IMR-90 (cell line): ENCODE results near the gene BRD1. TPM values are rescaled to one million over a fixed set of nuclear protein-coding genes. Genes with fewer than 3 reads are reported as not detected.

Experiments used
- ATAC-seq: fragments of 200-7000 bp; cut with Tn5 transposase; 2 replicates; pipeline ENCODE4 v1.9.1; 2020; ENCODE audit warnings: low read depth, mild to moderate bottlenecking, moderate library complexity
- BruUV-seq: library from RNA; stranded (reverse); fragments of 400-500 nt; replicated peaks from 2 replicates; lab custom pipeline; 2021; lab: Mats Ljungman, UMichigan
- CTCF ChIA-PET: fragments of 300-600 bp; formaldehyde crosslinking; extraction: SDS; loops from one replicate; lab custom pipeline; 2021; ENCODE audit warnings: antibody characterized with exemption; lab: Yijun Ruan, JAX
- POLR2A ChIA-PET: fragments of 300-600 bp; sonication (Branson Sonifier 250); formaldehyde crosslinking; loops from one replicate; lab custom pipeline; 2022; ENCODE audit warnings: antibody characterized with exemption; ENCODE audit not compliant: unreplicated experiment; lab: Charles Lee
- DNase-seq: peaks from one replicate; pipeline ENCODE4 v3.0.0; 2013
- H2AFZ ChIP-seq: replicated peaks from 2 replicates; pipeline ENCODE3; 2013; ENCODE audit warnings: low read length, mild to moderate bottlenecking; ENCODE audit not compliant: poor library complexity
- H2AK5ac ChIP-seq: 2 replicates; pipeline ENCODE4 v1.6.1; 2013; ENCODE audit warnings: low read depth, low read length, inconsistent platforms
- H2AK9ac ChIP-seq: replicated peaks from 2 replicates; pipeline ENCODE3; 2013; ENCODE audit warnings: mild to moderate bottlenecking, low read depth, low read length, moderate library complexity; ENCODE audit not compliant: poor library complexity
- H2BK120ac ChIP-seq: 2 replicates; pipeline ENCODE4 v1.6.1; 2013; ENCODE audit warnings: low read depth, low read length, inconsistent platforms
- H2BK15ac ChIP-seq: 3 replicates; pipeline ENCODE4 v1.6.1; 2013; ENCODE audit warnings: low read depth, low read length, inconsistent platforms
- H2BK20ac ChIP-seq: 2 replicates; pipeline ENCODE4 v1.6.1; 2013; ENCODE audit warnings: low read depth, mild to moderate bottlenecking, inconsistent platforms, low read length, moderate library complexity
- H2BK5ac ChIP-seq: 2 replicates; pipeline ENCODE4 v1.6.1; 2013; ENCODE audit warnings: mild to moderate bottlenecking, low read depth, low read length, inconsistent platforms; ENCODE audit not compliant: poor library complexity, severe bottlenecking
- H3K14ac ChIP-seq: replicated peaks from 2 replicates; pipeline ENCODE4 v1.6.1; 2013; ENCODE audit warnings: low read depth, low read length, inconsistent platforms
- H3K18ac ChIP-seq: 2 replicates; pipeline ENCODE4 v1.6.1; 2013; ENCODE audit warnings: low read depth, low read length, control low read depth
- H3K23ac ChIP-seq: 2 replicates; pipeline ENCODE4 v1.6.1; 2013; ENCODE audit warnings: low read depth, low read length, inconsistent platforms
- H3K27ac ChIP-seq: 2 replicates; pipeline ENCODE4 v1.5.1; 2013; ENCODE audit warnings: mild to moderate bottlenecking, control low read depth, low read length; ENCODE audit not compliant: insufficient read depth
- H3K27me3 ChIP-seq: 2 replicates; pipeline ENCODE4 v1.6.1; 2013; ENCODE audit warnings: low read length; ENCODE audit not compliant: control insufficient read depth, insufficient read depth
- H3K36me3 ChIP-seq: 2 replicates; pipeline ENCODE4 v1.6.1; 2013; ENCODE audit warnings: low read length, mixed read lengths; ENCODE audit not compliant: control insufficient read depth, insufficient read depth
- H3K4ac ChIP-seq: 2 replicates; pipeline ENCODE4 v1.6.1; 2013; ENCODE audit warnings: low read depth, low read length, inconsistent platforms
- H3K4me1 ChIP-seq: 2 replicates; pipeline ENCODE4 v1.6.1; 2013; ENCODE audit warnings: low read length, mixed read lengths; ENCODE audit not compliant: control insufficient read depth, insufficient read depth
- H3K4me2 ChIP-seq: 2 replicates; pipeline ENCODE4 v1.6.1; 2013; ENCODE audit warnings: low read depth, mild to moderate bottlenecking, control low read depth, low read length, moderate library complexity
- H3K4me3 ChIP-seq: 2 replicates; pipeline ENCODE4 v1.5.1; 2013; ENCODE audit warnings: low read depth, mild to moderate bottlenecking, control low read depth, low read length, moderate library complexity; ENCODE audit not compliant: insufficient read depth
- H3K56ac ChIP-seq: 2 replicates; pipeline ENCODE4 v1.6.1; 2013; ENCODE audit warnings: low read length, inconsistent platforms; ENCODE audit not compliant: insufficient read depth; ENCODE audit errors: extremely low read depth
- H3K79me1 ChIP-seq, 2 experiments: 2 replicates each; pipeline ENCODE4 v1.6.1; 2013; ENCODE audit warnings: low read length in 2 of 2, inconsistent platforms in 1 of 2, low read depth in 1 of 2
- H3K9ac ChIP-seq: 2 replicates; pipeline ENCODE4 v1.6.1; 2013; ENCODE audit warnings: low read depth, low read length, control low read depth
- H3K9me1 ChIP-seq: 2 replicates; pipeline ENCODE4 v1.6.1; 2013; ENCODE audit warnings: low read length, inconsistent platforms; ENCODE audit not compliant: insufficient read depth
- H3K9me3 ChIP-seq: 2 replicates; pipeline ENCODE4 v1.6.1; 2013; ENCODE audit warnings: low read length; ENCODE audit not compliant: control insufficient read depth, insufficient read depth
- H4K20me1 ChIP-seq: 2 replicates; pipeline ENCODE4 v1.6.1; 2013; ENCODE audit warnings: low read length, inconsistent platforms; ENCODE audit not compliant: insufficient read depth
- H4K5ac ChIP-seq: 2 replicates; pipeline ENCODE4 v1.6.1; 2013; ENCODE audit warnings: mild to moderate bottlenecking, low read depth, low read length, control low read depth
- H4K8ac ChIP-seq, 2 experiments: 2 replicates each; pipeline ENCODE4 v1.6.1; 2013; ENCODE audit warnings: low read depth in 2 of 2, low read length in 2 of 2, control low read depth in 1 of 2, inconsistent platforms in 1 of 2
- H4K91ac ChIP-seq: 2 replicates; pipeline ENCODE4 v1.6.1; 2013; ENCODE audit warnings: low read depth, low read length, inconsistent platforms; ENCODE audit not compliant: insufficient read depth
- CEBPB ChIP-seq: IDR thresholded peaks from 2 replicates; pipeline ENCODE4 v1.6.1; 2012; ENCODE audit warnings: low read depth, low read length, improper control_type of control experiment
- CHD1 ChIP-seq: IDR thresholded peaks from 2 replicates; pipeline ENCODE4 v1.6.1; 2012; ENCODE audit warnings: low read depth, low read length, improper control_type of control experiment
- FOS ChIP-seq: fragments of 150-350 bp; IDR thresholded peaks from 2 replicates; pipeline ENCODE4 v1.6.1; 2016; ENCODE audit warnings: low read depth, low read length
- MAFK ChIP-seq: IDR thresholded peaks from 2 replicates; pipeline ENCODE4 v1.6.1; 2012; ENCODE audit warnings: low read depth, low read length, improper control_type of control experiment
- MAZ ChIP-seq: IDR thresholded peaks from 2 replicates; pipeline ENCODE4 v1.6.1; 2012; ENCODE audit warnings: low read depth, mild to moderate bottlenecking, low read length, improper control_type of control experiment, moderate library complexity, borderline replicate concordance
- MXI1 ChIP-seq: IDR thresholded peaks from 2 replicates; pipeline ENCODE4 v1.6.1; 2012; ENCODE audit warnings: low read depth, mild to moderate bottlenecking, low read length, moderate library complexity, borderline replicate concordance
- NFE2L2 ChIP-seq: fragments of 150-350 bp; IDR thresholded peaks from 2 replicates; pipeline ENCODE4 v1.6.1; 2016; ENCODE audit warnings: low read depth, mild to moderate bottlenecking, low read length
- RAD21 ChIP-seq: IDR thresholded peaks from 2 replicates; pipeline ENCODE4 v1.6.1; 2012; ENCODE audit warnings: low read length, improper control_type of control experiment
- RFX5 ChIP-seq: IDR thresholded peaks from 2 replicates; pipeline ENCODE4 v1.8.0; 2012; ENCODE audit warnings: low read depth, mild to moderate bottlenecking, low read length, moderate library complexity
- USF2 ChIP-seq: fragments of 150-350 bp; IDR thresholded peaks from 2 replicates; pipeline ENCODE4 v1.6.1; 2017; ENCODE audit warnings: mild to moderate bottlenecking, antibody characterized with exemption, low read length, low read depth
- WGBS, 2 experiments: methylation state at CpG; one replicate each; pipeline versions ENCODE4 v1.1.5 to v1.1.7; 2013; ENCODE audit warnings: missing lambda C conversion rate in 2 of 2; ENCODE audit not compliant: insufficient read length in 1 of 2; ENCODE audit errors: extremely low coverage in 2 of 2; 5-methylcytosine and 5-hydroxymethylcytosine counted together
- dilution Hi-C: fragments of 300-500 bp; cut with HindIII; formaldehyde crosslinking; loops from one replicate; pipeline ENCODE4 v1.14.3; 2018; ENCODE audit warnings: low sequenced_read_pairs; ENCODE audit not compliant: unreplicated experiment
- in situ Hi-C: fragments of 300-500 bp; cut with MboI; formaldehyde crosslinking; loops from 3 replicates; pipeline ENCODE4 v1.14.3; 2019; ENCODE audit warnings: low sequenced_read_pairs, inconsistent platforms, mixed read lengths
- intact Hi-C: fragments of 100-400 bp; cut with micrococcal nuclease; formaldehyde crosslinking; loops from 2 replicates; pipeline ENCODE4 v1.10.0; 2022
- polyA plus RNA-seq, 3 experiments: library from polyadenylated mRNA; depleted of rRNA; stranded (reverse); fragments of >200 nt; gene quantifications; 2 replicates each; pipeline ENCODE4 v1.2.3, GENCODE V29; 2012; ENCODE audit warnings: low replicate concordance in 1 of 3
- total RNA-seq: library from RNA; depleted of rRNA; stranded (reverse); fragments of >200 nt; gene quantifications from 2 replicates; pipeline ENCODE4 v1.2.3, GENCODE V29; 2012

BRD1 gene
- total and polyA plus RNA-seq, 2 of the 4 experiments (the other 2 are of a cell fraction), result 10.0 to 10.6 TPM

- dilution Hi-C loops (no loop called here), in situ Hi-C loops (no loop called here), intact Hi-C loops (no loop called here)
- Histone ChIP-seq H4K91ac (no peak overlapping the region), H4K8ac (no peak overlapping the region), H3K27me3 (peaks cover 5% of the 10 kb centered on the region; the same call in 1 of the 2 replicates), H3K4me2 (no peak overlapping the region), H3K23ac (no peak overlapping the region), H2AFZ (no peak overlapping the region), H3K4ac (no peak overlapping the region), H3K9me3 (peaks cover 2% of the 10 kb centered on the region; the same call in 1 of the 2 replicates), H3K9ac (no peak overlapping the region), H3K14ac (no peak overlapping the region), H4K20me1 (no peaks in the 10 kb centered on the region), H2BK120ac (no peak overlapping the region), H2BK20ac (no peak overlapping the region), H2AK9ac (no peak overlapping the region), H3K56ac (no peak overlapping the region), H4K5ac (no peak overlapping the region), H3K18ac (no peak overlapping the region), H2BK15ac (no peak overlapping the region), H3K79me1 (no peaks in the 10 kb centered on the region), H3K9me1 (no peaks in the 10 kb centered on the region), H2BK5ac (no peak overlapping the region), H2AK5ac (no peak overlapping the region), H3K4me3 (no peak overlapping the region), H3K27ac (no peak overlapping the region), H3K36me3 (no peaks in the 10 kb centered on the region), H3K4me1 (no peaks in the 10 kb centered on the region)
- DNase-seq (no peak), ATAC-seq (no peak; the same call in 1 of the 2 replicates)
- no TSS peak for BruUV-seq
- ChIA-PET POLR2A (interaction anchor here (0.8 kb wide), 1 partner anchor 11 kb away, joined by 3 read pairs; no protein-coding TSS in a partner anchor), CTCF (no interaction called here)
- WGBS, 2 experiments, result 44% methylated on average over 10 of the region's 21 CpGs; no CpG with 5 or more reads in 1 of the 2 experiments
- no peak for TF ChIP-seq CHD1
- TF ChIP-seq RFX5, result no peak
- no peak for TF ChIP-seq USF2
- TF ChIP-seq NFE2L2, result no peak
- no peak for TF ChIP-seq CEBPB
- TF ChIP-seq RAD21, result no peak
- TF ChIP-seq MXI1, result no peak
- no peak for TF ChIP-seq MAZ
- no peak for TF ChIP-seq MAFK
- TF ChIP-seq FOS, result no peak
Measured at GRCh38 chr22:49752598-49753091, 75.0 kb downstream of the BRD1 start.
